B cell (primary cell): ENCODE results near the gene SUPV3L1. TPM values are rescaled to one million over a fixed set of nuclear protein-coding genes. Genes with fewer than 3 reads are reported as not detected.

ENCODE experiments used
- ATAC-seq: fragments of 200-7000 bp; cut with Tn5 transposase; one replicate; pipeline ENCODE4 v1.10.0; 2021; ENCODE audit warnings: low read depth, mild to moderate bottlenecking, moderate number of reproducible peaks, moderate library complexity
- CTCF ChIA-PET: fragments of 350-600 bp; sonication (Branson Sonifier 250); formaldehyde crosslinking; loops from one replicate; lab custom pipeline; 2021; ENCODE audit warnings: antibody characterized with exemption, inconsistent platforms; lab: Charles Lee
- POLR2A ChIA-PET: fragments of 350-600 bp; sonication (Branson Sonifier 250); formaldehyde crosslinking; loops from one replicate; lab custom pipeline; 2021; ENCODE audit warnings: antibody characterized with exemption; lab: Charles Lee
- DNase-seq: peaks from one replicate; pipeline ENCODE4 v3.0.0; 2013
- H2AFZ ChIP-seq: 2 replicates; pipeline ENCODE4 v1.6.1; 2012; ENCODE audit warnings: mild to moderate bottlenecking, low read depth, low read length; ENCODE audit not compliant: insufficient read depth, poor library complexity, severe bottlenecking
- H3K27ac ChIP-seq, 2 donors: 1 replicate in 1 of 2; 2 replicates in 1 of 2; pipeline ENCODE4 v1.5.1; 2012 to 2013; ENCODE audit warnings: low read length in 2 of 2, mild to moderate bottlenecking in 2 of 2, moderate library complexity in 1 of 2
- H3K27me3 ChIP-seq, 4 experiments: fragments of 200-600 bp in 1 of 4; sonication (generic) in 1 of 4; replicated peaks in 1 of 4; 1 replicate in 2 of 4; 2 replicates in 2 of 4; pipeline versions ENCODE4 v1.6.1 to v1.7.0; 2013 to 2016; ENCODE audit warnings: low read length in 3 of 4, mild to moderate bottlenecking in 2 of 4, mixed read lengths in 1 of 4, moderate library complexity in 1 of 4; ENCODE audit not compliant: insufficient read depth in 4 of 4, control insufficient read depth in 3 of 4; ENCODE audit errors: control extremely low read depth in 1 of 4
- H3K36me3 ChIP-seq, 2 experiments: replicated peaks in 1 of 2; 1 replicate in 1 of 2; 2 replicates in 1 of 2; pipeline versions ENCODE4 v1.6.1 to v1.7.1; 2013; ENCODE audit warnings: low read length in 1 of 2; ENCODE audit not compliant: insufficient read depth in 2 of 2, control insufficient read depth in 1 of 2; ENCODE audit errors: control extremely low read depth in 1 of 2, extremely low read depth in 1 of 2
- H3K4me1 ChIP-seq, 2 donors: fragments of 200-600 bp in 1 of 2; sonication (generic) in 1 of 2; 1 replicate in 1 of 2; 2 replicates in 1 of 2; pipeline versions ENCODE4 v1.5.1 to v1.6.1; 2013 to 2017; ENCODE audit warnings: low read length in 2 of 2; ENCODE audit not compliant: control insufficient read depth in 2 of 2, insufficient read depth in 2 of 2
- H3K4me2 ChIP-seq: replicated peaks from 2 replicates; pipeline ENCODE3; 2012; ENCODE audit warnings: mild to moderate bottlenecking, low read depth, low read length; ENCODE audit not compliant: poor library complexity, severe bottlenecking
- H3K4me3 ChIP-seq, 5 experiments: fragments of 200-600 bp in 1 of 5; sonication (generic) in 1 of 5; 1 replicate in 3 of 5; 2 replicates in 2 of 5; pipeline versions ENCODE4 v1.5.1 to v1.7.0; 2011 to 2016; ENCODE audit warnings: low read length in 4 of 5, mild to moderate bottlenecking in 4 of 5, low read depth in 2 of 5, control low read depth in 1 of 5, moderate library complexity in 1 of 5; ENCODE audit not compliant: insufficient read depth in 1 of 5; ENCODE audit errors: control extremely low read depth in 1 of 5, extremely low read depth in 1 of 5
- H3K79me2 ChIP-seq: fragments of 200-600 bp; sonication (generic); one replicate; pipeline ENCODE4 v1.6.0; 2016; ENCODE audit warnings: low read length; ENCODE audit not compliant: control insufficient read depth, insufficient read depth
- H3K9ac ChIP-seq: fragments of 200-600 bp; sonication (generic); 2 replicates; pipeline ENCODE4 v1.6.1; 2017; ENCODE audit warnings: mild to moderate bottlenecking, low read length, moderate library complexity
- H3K9me3 ChIP-seq, 3 donors: one replicate each; pipeline versions ENCODE4 v1.6.1 to v1.7.1; 2013; ENCODE audit warnings: low read length in 2 of 3; ENCODE audit not compliant: control insufficient read depth in 2 of 3, insufficient read depth in 1 of 3; ENCODE audit errors: control extremely low read depth in 1 of 3
- H4K20me1 ChIP-seq: 2 replicates; pipeline ENCODE4 v1.6.0; 2012; ENCODE audit warnings: mild to moderate bottlenecking, low read length; ENCODE audit not compliant: insufficient read depth, control insufficient read depth, poor library complexity, severe bottlenecking
- H3K27ac Mint-ChIP-seq: one replicate; pipeline ENCODE4 v1.8.0; 2021; ENCODE audit warnings: mixed read lengths
- H3K27me3 Mint-ChIP-seq: one replicate; pipeline ENCODE4 v1.8.0; 2021; ENCODE audit warnings: mixed read lengths
- H3K4me1 Mint-ChIP-seq: one replicate; pipeline ENCODE4 v1.8.0; 2021; ENCODE audit warnings: mixed read lengths
- H3K4me3 Mint-ChIP-seq: one replicate; pipeline ENCODE4 v1.8.0; 2021; ENCODE audit warnings: mixed read lengths
- H3K9me3 Mint-ChIP-seq: one replicate; pipeline ENCODE4 v1.8.0; 2022; ENCODE audit warnings: mixed read lengths; ENCODE audit not compliant: insufficient read depth
- CTCF ChIP-seq: fragments of 200-600 bp; IDR thresholded peaks from one replicate; pipeline ENCODE4 v1.8.0; 2022; ENCODE audit warnings: antibody characterized with exemption, mild to moderate bottlenecking
- EZH2 ChIP-seq: IDR thresholded peaks from 2 replicates; pipeline ENCODE4 v1.6.1; 2012; ENCODE audit warnings: borderline replicate concordance, low read depth, mild to moderate bottlenecking, moderate library complexity, low read length; ENCODE audit not compliant: insufficient read depth, poor library complexity, severe bottlenecking
- WGBS: methylation state at CpG from one replicate; pipeline ENCODE4 v1.1.5; 2013; ENCODE audit warnings: missing lambda C conversion rate; ENCODE audit not compliant: insufficient coverage; 5-methylcytosine and 5-hydroxymethylcytosine counted together
- intact Hi-C: fragments of 100-400 bp; cut with micrococcal nuclease; formaldehyde crosslinking; loops from one replicate; pipeline ENCODE4 v1.10.0; 2022
- polyA plus RNA-seq: library from polyadenylated mRNA; depleted of rRNA; stranded (reverse); fragments of >200 nt; gene quantifications from 2 replicates; pipeline ENCODE4 v1.2.3, GENCODE V29; 2012
- total RNA-seq, 2 donors: library from RNA; stranded (reverse); fragments of 120-200 nt in 1 of 2; gene quantifications; 1 replicate in 1 of 2; 2 replicates in 1 of 2; pipeline versions ENCODE4 v1.2.3 to v1.2.4, GENCODE V29; 2013 to 2022

Gene SUPV3L1
- total and polyA plus RNA-seq, 2 donors (not counting 1 experiment from before 2014, with no cell fraction given), result 33.6 to 37.1 TPM

GRCh38 chr10:69176823-69177222 lies 3.2 kb upstream of the SUPV3L1 start:
- Histone ChIP-seq H3K27me3 (no peaks in the 10 kb centered on the region), H3K27ac (no peak overlapping the region), H3K79me2 (peaks cover 21% of the 10 kb centered on the region), H3K4me2 (no peak overlapping the region), H3K9ac (no peak overlapping the region), H3K36me3 (peaks cover 1 to 4% of the 10 kb centered on the region in 2 experiments), H3K4me3 (no peak overlapping the region), H2AFZ (no peak overlapping the region), H4K20me1 (peaks cover 6% of the 10 kb centered on the region), H3K9me3 (no peaks in the 10 kb centered on the region), H3K4me1 (peaks cover 11 to 21% of the 10 kb centered on the region in 2 donors)
- 100% methylated on average over 1 of the region's 2 CpGs for WGBS
- ChIA-PET CTCF (no interaction called here), POLR2A (no interaction called here)
- no peaks in the 10 kb centered on the region for H3K27me3 Mint-ChIP-seq
- ATAC-seq, result no peak
- no peak overlapping the region for H3K4me3 Mint-ChIP-seq
- no peak for DNase-seq
- intact Hi-C loops, result loop anchor here (10.0 kb wide), 1 partner anchor 452 kb away; the partner anchor contains the start of gene CCAR1
- no peaks in the 10 kb centered on the region for H3K9me3 Mint-ChIP-seq
- peaks cover 26% of the 10 kb centered on the region for H3K4me1 Mint-ChIP-seq
- TF ChIP-seq EZH2 (no peak), CTCF (no peak)
- no peak overlapping the region for H3K27ac Mint-ChIP-seq

DNA sequence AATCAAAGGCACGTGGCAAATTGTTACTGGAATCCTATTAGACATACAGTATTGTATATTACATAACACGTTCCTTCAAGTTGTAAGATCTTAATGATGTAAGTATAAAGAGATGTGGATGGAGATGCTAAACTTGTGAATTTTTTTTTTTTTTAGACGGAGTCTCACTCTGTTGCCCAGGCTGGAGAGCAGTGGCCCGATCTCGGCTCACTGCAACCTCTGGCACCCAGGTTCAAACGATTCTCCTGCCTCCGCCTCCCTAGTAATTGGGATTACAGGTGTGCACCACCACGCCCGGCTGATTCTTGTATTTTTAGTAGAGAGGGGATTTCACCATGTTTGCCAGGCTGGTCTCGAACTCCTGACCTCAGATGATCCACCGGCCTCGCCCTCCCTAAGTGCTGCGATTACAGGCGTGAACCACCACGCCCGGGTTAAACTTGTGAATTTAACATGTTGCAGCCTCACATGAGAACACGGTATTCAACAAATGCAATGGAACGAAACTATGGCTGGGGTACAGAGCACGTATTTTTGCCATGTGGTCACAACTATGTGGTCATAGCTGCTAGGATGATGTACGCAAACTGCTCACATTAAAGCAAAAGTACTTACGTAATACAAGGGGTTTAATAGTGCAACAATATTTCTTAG lies 818 bp upstream of the SUPV3L1 start:
- Mint-ChIP-seq H3K27ac (peak overlapping the region; percentile 100), H3K4me3 (peak overlapping the region; percentile 97), H3K4me1 (peaks cover 36% of the 10 kb centered on the region), H3K9me3 (no peaks in the 10 kb centered on the region), H3K27me3 (no peaks in the 10 kb centered on the region)
- ChIA-PET POLR2A (interaction anchor here (1.4 kb wide), 1 partner anchor 223 kb away, joined by 4 read pairs; the partner anchor contains the start of gene DDX21), CTCF (no interaction called here)
- DNase-seq, result peak; percentile 13
- Histone ChIP-seq H3K79me2 (peaks cover 44% of the 10 kb centered on the region), H4K20me1 (peaks cover 6% of the 10 kb centered on the region), H3K27ac (peak overlapping the region; percentile 91 to 99), H3K4me3 (peak overlapping the region; percentile 79 to 96 (median 94)), H3K4me2 (peak overlapping the region; percentile 85), H3K36me3 (peaks cover 0 to 8% of the 10 kb centered on the region in 2 experiments), H3K9me3 (no peaks in the 10 kb centered on the region), H3K9ac (peak overlapping the region; percentile 97), H2AFZ (peak overlapping the region; percentile 86), H3K4me1 (peaks cover 11 to 18% of the 10 kb centered on the region in 2 donors), H3K27me3 (no peaks in the 10 kb centered on the region)
- peak; percentile 19 for ATAC-seq
- no peak for TF ChIP-seq CTCF
- TF ChIP-seq EZH2, result no peak
- intact Hi-C loops, result loop anchor here (1.0 to 10.0 kb wide), 5 partner anchors 56 to 454 kb away; partner anchors contain the start of genes CCAR1 and DDX21
- WGBS, result 23% methylated on average over 11 of the region's 21 CpGs
